Lower leg skin (tissue), 4 donors: ENCODE measurements around the gene ZFYVE21. TPM values are rescaled to one million over a fixed set of nuclear protein-coding genes. Genes with fewer than 3 reads are reported as not detected.

ENCODE experiments used
- DNase-seq, 2 donors: peaks; one replicate each; pipeline ENCODE4 v3.0.0-alpha.2; 2019; ENCODE audit warnings: low spot score in 2 of 2
- H3K4me3 ChIP-seq: fragments of 200-600 bp; sonication (generic); 2 replicates; pipeline ENCODE4 v1.5.1; 2017; ENCODE audit warnings: mild to moderate bottlenecking, low read depth; ENCODE audit not compliant: poor library complexity, severe bottlenecking
- POLR2A ChIP-seq, 2 donors: fragments of 450-650 bp; IDR thresholded peaks; one replicate each; pipeline ENCODE4 v1.6.1; 2016 to 2017; ENCODE audit warnings: antibody characterized with exemption in 2 of 2, mild to moderate bottlenecking in 1 of 2, moderate library complexity in 1 of 2
- WGBS, 2 donors: methylation state at CpG; one replicate each; pipeline ENCODE4 v1.1.5; 2018; 5-methylcytosine and 5-hydroxymethylcytosine counted together
- intact Hi-C: fragments of 100-400 bp; cut with DNase I; formaldehyde crosslinking; loops from one replicate; pipeline ENCODE4 v1.15.0; 2023; ENCODE audit warnings: low total_unique reads
- total RNA-seq, 4 donors: library from RNA; depleted of rRNA; stranded (reverse); fragments of >200 nt; gene quantifications; one replicate each; pipeline ENCODE4 v1.1.0, GENCODE V29; 2016
- TF ChIP-seq, protein P1 (sequence below), 3 donors: fragments of 450-650 bp; IDR thresholded peaks; one replicate each; pipeline ENCODE4 v1.5.1; 2016; ENCODE audit warnings: antibody characterized with exemption in 3 of 3, mild to moderate bottlenecking in 3 of 3, moderate library complexity in 2 of 3

The ZFYVE21 gene
- total RNA-seq, 4 donors from 2014 or later: 133 to 269 (median 154) TPM

GRCh38 chr14:103675957-103676356 lies 39.7 kb upstream of the ZFYVE21 start:
- H3K4me3 ChIP-seq: no peak overlapping the region
- no peak for TF ChIP-seq POLR2A (IDR thresholded peaks at IDR 0.05)
- TF ChIP-seq, protein P1, sequence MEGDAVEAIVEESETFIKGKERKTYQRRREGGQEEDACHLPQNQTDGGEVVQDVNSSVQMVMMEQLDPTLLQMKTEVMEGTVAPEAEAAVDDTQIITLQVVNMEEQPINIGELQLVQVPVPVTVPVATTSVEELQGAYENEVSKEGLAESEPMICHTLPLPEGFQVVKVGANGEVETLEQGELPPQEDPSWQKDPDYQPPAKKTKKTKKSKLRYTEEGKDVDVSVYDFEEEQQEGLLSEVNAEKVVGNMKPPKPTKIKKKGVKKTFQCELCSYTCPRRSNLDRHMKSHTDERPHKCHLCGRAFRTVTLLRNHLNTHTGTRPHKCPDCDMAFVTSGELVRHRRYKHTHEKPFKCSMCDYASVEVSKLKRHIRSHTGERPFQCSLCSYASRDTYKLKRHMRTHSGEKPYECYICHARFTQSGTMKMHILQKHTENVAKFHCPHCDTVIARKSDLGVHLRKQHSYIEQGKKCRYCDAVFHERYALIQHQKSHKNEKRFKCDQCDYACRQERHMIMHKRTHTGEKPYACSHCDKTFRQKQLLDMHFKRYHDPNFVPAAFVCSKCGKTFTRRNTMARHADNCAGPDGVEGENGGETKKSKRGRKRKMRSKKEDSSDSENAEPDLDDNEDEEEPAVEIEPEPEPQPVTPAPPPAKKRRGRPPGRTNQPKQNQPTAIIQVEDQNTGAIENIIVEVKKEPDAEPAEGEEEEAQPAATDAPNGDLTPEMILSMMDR (IDR thresholded peaks at IDR 0.05): no peak
- no peak for DNase-seq
- WGBS, 2 donors: 96% methylated on average over 8 of the region's 8 CpGs
- intact Hi-C loops: no loop called here

DNA sequence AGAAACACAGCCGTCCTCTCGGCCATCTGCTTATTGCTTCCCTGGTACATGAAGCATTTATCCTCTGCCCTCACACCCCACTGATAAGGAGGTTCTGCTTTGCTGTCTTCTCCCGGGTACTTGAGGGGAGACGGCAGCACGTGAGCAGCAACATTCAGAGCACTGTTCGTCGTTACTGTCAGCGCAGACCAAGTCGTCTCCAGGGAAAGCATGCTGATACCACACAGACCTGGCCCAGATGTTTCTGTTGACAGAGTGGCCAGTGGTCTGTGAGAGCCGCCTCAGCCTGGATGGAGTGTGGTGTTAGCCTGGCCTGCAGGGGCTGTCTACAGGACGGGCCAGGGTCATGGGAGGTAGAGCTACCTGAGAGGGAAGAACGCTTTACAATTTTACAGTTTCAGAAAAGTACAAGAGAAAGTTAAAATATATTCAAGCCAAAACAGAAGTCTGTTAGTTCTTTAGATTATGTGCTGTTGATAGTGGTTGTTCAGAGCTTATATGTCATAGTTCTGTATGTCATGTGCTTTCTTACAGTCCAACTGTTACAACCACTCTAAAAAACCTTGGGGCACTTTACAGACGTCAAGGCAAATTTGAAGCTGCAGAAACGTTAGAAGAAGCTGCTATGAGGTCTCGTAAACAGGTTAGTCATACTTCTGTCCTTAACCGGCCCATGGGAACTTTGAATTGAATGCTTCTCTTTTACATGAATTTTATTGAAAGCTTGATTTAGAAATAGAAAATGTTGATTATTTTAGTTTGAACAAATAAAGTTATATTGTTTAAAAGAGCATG lies 38.5 kb upstream of the ZFYVE21 start:
- TF ChIP-seq, protein P1 (IDR thresholded peaks at IDR 0.05): no peak
- TF ChIP-seq POLR2A (IDR thresholded peaks at IDR 0.05): no peak
- 79 to 80% methylated on average over 16 of the region's 16 CpGs for WGBS, 2 donors
- DNase-seq: no peak
- intact Hi-C loops: no loop called here
- H3K4me3 ChIP-seq: no peak overlapping the region

GRCh38 chr14:103679351-103679750 lies 36.3 kb upstream of the ZFYVE21 start:
- 46 to 55% methylated on average over 13 of the region's 13 CpGs for WGBS, 2 donors
- DNase-seq: no peak
- intact Hi-C loops: no loop called here

DNA sequence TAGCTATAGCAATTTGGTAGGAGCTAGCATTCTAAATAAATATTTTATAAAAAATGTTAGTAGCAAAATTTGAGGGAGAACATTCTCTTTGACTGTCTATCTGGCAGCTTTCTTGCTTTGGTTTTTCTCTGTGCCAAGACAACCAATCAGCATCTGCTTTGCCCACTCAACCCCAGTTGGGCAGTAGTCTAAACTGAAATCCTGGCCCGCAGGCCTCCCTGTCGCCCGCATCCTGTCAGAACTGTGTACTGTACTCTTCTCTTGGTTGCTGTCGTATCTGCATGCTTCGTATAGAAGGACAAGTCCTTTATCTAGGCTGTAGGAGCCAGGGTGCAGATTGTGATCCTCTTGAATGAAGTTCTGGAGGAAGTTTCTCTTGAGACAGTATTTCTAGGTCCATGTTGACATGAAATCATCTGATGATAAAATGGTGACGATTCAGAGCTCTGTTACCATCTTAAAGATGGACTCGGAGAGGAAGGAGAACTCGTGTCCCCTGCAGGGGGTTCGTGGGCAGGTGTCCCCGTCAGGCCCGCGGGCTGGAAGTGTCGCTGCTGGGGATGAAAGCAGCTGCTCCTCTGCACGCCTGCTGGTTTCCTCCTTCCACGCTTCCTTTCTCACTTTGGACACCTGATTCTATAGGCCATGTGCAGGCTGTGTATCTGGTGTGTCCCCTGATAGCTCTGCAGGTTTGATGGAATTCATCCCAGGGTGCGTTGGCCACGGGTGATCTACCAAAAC lies 34.9 kb upstream of the ZFYVE21 start:
- intact Hi-C loops: no loop called here
- DNase-seq: no peak
- 85% methylated on average over 16 to 17 of the region's 17 CpGs for WGBS, 2 donors
- no peak overlapping the region for H3K4me3 ChIP-seq
- TF ChIP-seq POLR2A (IDR thresholded peaks at IDR 0.05): no peak
- TF ChIP-seq, protein P1 (IDR thresholded peaks at IDR 0.05): no peak

More at GRCh38 chr14:103679351-103679750, 36.3 kb upstream of the ZFYVE21 start:
- H3K4me3 ChIP-seq: no peak overlapping the region
- TF ChIP-seq, protein P1 (IDR thresholded peaks at IDR 0.05): no peak
- no peak for TF ChIP-seq POLR2A (IDR thresholded peaks at IDR 0.05)

- no peak overlapping the region for H3K4me3 ChIP-seq
- no peak for DNase-seq
- TF ChIP-seq POLR2A (IDR thresholded peaks at IDR 0.05): no peak
- TF ChIP-seq, protein P1 (IDR thresholded peaks at IDR 0.05): no peak
- intact Hi-C loops: no loop called here
- 77 to 78% methylated on average over 15 of the region's 15 CpGs for WGBS, 2 donors
These were observed 32.5 kb upstream of the ZFYVE21 start for GRCh38 chr14:103683139-103683538.
